Measurements from ENCODE around the gene SNRPA1. TPM values are rescaled to one million over a fixed set of nuclear protein-coding genes. Genes with fewer than 3 reads are reported as not detected.

SNRPA1 gene
- total and polyA plus RNA-seq, 2 of the 13 experiments (the other 11 are each of a cell fraction or from before 2014, with no cell fraction given): 41.2 to 108 TPM

- no peak for TF ChIP-seq PATZ1 (CRISPR knock-in tag; IDR thresholded peaks at IDR 0.05)
- no peak for TF ChIP-seq RERE (CRISPR knock-in tag; IDR thresholded peaks at IDR 0.05; ENCODE audit: low read depth)
- TF ChIP-seq GATAD2A (CRISPR knock-in tag; IDR thresholded peaks at IDR 0.05): no peak
- no peak for TF ChIP-seq ZNF549 (CRISPR knock-in tag; IDR thresholded peaks at IDR 0.05)
These were observed 52.7 kb downstream of the SNRPA1 start (continued) for GRCh38 chr15:101242160-101242998.

All from HepG2 (cell line).